C4-2B (cell line): ENCODE results near the gene PRSS3.

Experiments
- ZFX ChIP-seq: fragments of 450-650 bp; IDR thresholded peaks from 2 replicates; pipeline ENCODE4 v1.6.1; 2017
- TF ChIP-seq, protein P1 (sequence below): fragments of 450-650 bp; conservative IDR thresholded peaks from 2 replicates; pipeline ENCODE4 v1.5.1; 2017; ENCODE audit warnings: mild to moderate bottlenecking

DNA sequence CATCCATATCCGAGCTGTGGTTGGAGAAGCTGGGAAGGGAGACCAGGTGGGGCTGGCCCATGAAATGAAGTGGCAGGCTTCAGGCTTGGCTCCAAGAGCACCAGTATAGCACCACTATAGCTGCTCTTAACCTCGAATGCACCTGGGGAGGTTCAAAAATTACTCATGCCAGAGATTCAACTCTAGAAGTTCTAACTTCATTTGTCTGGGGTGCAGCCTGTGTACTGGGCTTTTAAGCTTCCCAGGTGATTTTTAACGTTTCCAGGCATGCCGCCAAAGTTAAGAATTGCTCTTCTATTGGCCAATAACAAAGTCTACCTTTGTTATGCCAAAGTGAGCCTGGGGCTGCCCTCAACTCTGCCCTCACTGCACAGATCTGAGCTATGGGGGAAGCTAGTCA lies 458 bp downstream of the PRSS3 start:
- TF ChIP-seq, protein P1, sequence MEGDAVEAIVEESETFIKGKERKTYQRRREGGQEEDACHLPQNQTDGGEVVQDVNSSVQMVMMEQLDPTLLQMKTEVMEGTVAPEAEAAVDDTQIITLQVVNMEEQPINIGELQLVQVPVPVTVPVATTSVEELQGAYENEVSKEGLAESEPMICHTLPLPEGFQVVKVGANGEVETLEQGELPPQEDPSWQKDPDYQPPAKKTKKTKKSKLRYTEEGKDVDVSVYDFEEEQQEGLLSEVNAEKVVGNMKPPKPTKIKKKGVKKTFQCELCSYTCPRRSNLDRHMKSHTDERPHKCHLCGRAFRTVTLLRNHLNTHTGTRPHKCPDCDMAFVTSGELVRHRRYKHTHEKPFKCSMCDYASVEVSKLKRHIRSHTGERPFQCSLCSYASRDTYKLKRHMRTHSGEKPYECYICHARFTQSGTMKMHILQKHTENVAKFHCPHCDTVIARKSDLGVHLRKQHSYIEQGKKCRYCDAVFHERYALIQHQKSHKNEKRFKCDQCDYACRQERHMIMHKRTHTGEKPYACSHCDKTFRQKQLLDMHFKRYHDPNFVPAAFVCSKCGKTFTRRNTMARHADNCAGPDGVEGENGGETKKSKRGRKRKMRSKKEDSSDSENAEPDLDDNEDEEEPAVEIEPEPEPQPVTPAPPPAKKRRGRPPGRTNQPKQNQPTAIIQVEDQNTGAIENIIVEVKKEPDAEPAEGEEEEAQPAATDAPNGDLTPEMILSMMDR = no peak
- TF ChIP-seq ZFX = no peak
